Measurements from ENCODE around the gene AMIGO2.

AMIGO2 gene

GRCh38 chr12:47075192-47076084 is 4.3 kb downstream of the AMIGO2 start:
- no peak for DNase-seq (ENCODE audit: low read depth, low spot score)
- in situ Hi-C loops (cut with HindIII; ENCODE audit: low sequenced_read_pairs) = no loop called here
- no peak overlapping the region for H3K4me3 ChIP-seq (ENCODE audit: low read depth, low read length)
- no peak for TF ChIP-seq CTCF (IDR thresholded peaks at IDR 0.05; ENCODE audit: low read depth, low read length)

GRCh38 chr12:47074757-47075156 is 5.0 kb downstream of the AMIGO2 start:
- H3K4me3 ChIP-seq (ENCODE audit: low read depth, low read length) = no peak overlapping the region
- no peak for DNase-seq (ENCODE audit: low read depth, low spot score)
- no peak for TF ChIP-seq CTCF (IDR thresholded peaks at IDR 0.05; ENCODE audit: low read depth, low read length)
- in situ Hi-C loops (cut with HindIII; ENCODE audit: low sequenced_read_pairs) = no loop called here

- no peak overlapping the region for H3K4me3 ChIP-seq (ENCODE audit: low read depth, low read length)
- DNase-seq (ENCODE audit: low read depth, low spot score) = no peak
- TF ChIP-seq CTCF (IDR thresholded peaks at IDR 0.05; ENCODE audit: low read depth, low read length) = no peak
- in situ Hi-C loops (cut with HindIII; ENCODE audit: low sequenced_read_pairs) = no loop called here
These were observed 5.8 kb downstream of the AMIGO2 start for GRCh38 chr12:47073951-47074350.

- TF ChIP-seq CTCF (IDR thresholded peaks at IDR 0.05; ENCODE audit: low read depth, low read length) = peak; percentile 54
- DNase-seq (ENCODE audit: low read depth, low spot score) = no peak
- H3K4me3 ChIP-seq (ENCODE audit: low read depth, low read length) = no peak overlapping the region
- in situ Hi-C loops (cut with HindIII; ENCODE audit: low sequenced_read_pairs) = no loop called here
These were observed 8.4 kb downstream of the AMIGO2 start for GRCh38 chr12:47071241-47071852.

GRCh38 chr12:47070310-47070709 is 9.4 kb downstream of the AMIGO2 start:
- H3K4me3 ChIP-seq (ENCODE audit: low read depth, low read length) = no peak overlapping the region
- DNase-seq (ENCODE audit: low read depth, low spot score) = no peak
- no peak for TF ChIP-seq CTCF (IDR thresholded peaks at IDR 0.05; ENCODE audit: low read depth, low read length)
- in situ Hi-C loops (cut with HindIII; ENCODE audit: low sequenced_read_pairs) = no loop called here

GRCh38 chr12:47068539-47068938 is 11.2 kb downstream of the AMIGO2 start:
- peak; percentile 94 for DNase-seq (ENCODE audit: low read depth, low spot score)
- in situ Hi-C loops (cut with HindIII; ENCODE audit: low sequenced_read_pairs) = no loop called here
- H3K4me3 ChIP-seq (ENCODE audit: low read depth, low read length) = no peak overlapping the region
- TF ChIP-seq CTCF (IDR thresholded peaks at IDR 0.05; ENCODE audit: low read depth, low read length) = no peak

Measured in astrocyte of the spinal cord (primary cell).